HG03469 (cell line): ENCODE data around the gene CST8.

Experiments
- ATAC-seq: cut with Tn5 transposase; IDR thresholded peaks from one replicate; pipeline ENCODE4 v1.9.1; 2021; ENCODE audit warnings: mild to moderate bottlenecking, moderate library complexity, moderate number of reproducible peaks; ENCODE audit not compliant: unreplicated experiment

Gene CST8

DNA sequence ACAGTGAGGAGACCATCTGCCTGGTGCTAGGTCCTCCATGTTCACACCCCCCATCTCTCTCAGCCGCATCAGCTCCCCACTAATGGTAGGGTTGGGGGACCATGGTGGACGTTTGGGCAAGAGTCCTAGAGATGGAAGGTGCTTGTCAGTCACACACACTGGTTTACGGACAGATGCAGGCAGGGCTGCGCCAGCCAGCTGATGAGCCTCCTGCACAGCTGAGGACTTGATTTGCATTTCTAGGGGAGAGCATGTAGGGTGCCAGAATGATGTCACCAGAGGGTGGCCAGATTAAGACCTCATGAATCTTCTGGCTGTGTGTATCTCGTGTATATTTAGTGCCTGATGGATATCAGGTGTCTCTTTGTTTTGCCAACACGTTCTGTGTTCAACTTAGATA lies 28.6 kb downstream of the CST8 start:
- ATAC-seq: no peak

- ATAC-seq: no peak
These were observed 29.3 kb downstream of the CST8 start for GRCh38 chr20:23520185-23520584.

- no peak for ATAC-seq
These were observed 33.2 kb downstream of the CST8 start for GRCh38 chr20:23524146-23524545.

- ATAC-seq: no peak
These were observed 35.9 kb downstream of the CST8 start for GRCh38 chr20:23526850-23527249.

- ATAC-seq: no peak
These were observed 38.0 kb downstream of the CST8 start for GRCh38 chr20:23528867-23529431.

DNA sequence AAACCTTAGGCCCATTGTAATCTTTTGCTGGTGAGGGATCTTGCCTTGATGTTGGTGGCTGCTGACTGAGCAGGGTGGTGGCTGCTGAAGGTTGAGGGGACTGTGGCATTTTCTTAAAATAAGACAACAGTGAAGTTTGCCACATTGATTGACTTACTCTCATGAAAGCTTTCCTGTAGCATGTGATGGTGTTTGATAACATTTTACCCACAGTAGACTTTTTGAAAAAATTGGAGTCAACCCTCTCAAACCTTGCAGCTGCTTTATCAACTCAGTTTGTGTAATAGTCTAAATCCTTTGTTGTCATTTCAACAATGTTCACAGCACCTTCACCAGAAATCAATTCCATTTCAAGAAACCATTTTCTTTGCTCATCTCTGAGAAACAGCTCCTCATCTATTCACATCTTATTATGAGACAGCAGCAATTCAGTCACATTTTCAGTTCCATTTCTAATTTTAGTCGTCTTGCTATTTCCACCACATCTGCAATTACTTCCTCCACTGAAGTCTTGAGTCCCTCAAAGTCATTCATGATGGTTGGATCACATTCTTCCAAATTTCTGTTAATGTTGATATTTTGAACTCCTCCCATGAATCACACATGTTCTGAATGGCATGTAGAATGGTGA lies 40.1 kb downstream of the CST8 start:
- ATAC-seq: peak; percentile 62

DNA sequence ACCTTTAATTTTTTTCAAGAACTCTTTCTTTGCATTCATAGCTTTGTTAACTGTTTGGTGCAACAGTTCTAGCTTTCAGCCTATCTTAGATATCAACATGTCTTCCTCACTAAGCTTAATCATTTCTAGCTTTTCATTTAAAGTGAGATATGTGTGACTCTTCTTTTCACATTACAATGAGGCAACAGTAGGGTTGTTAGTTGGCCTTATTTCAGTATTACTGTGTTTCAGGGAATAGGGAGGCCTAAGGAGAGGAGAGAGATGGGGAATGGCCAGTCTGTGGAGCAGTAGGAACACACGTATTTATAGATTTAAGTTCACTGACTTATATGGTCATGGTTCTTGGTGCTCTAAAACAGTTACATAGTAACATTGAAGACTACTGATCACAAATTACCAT lies 41.6 kb downstream of the CST8 start:
- no peak for ATAC-seq

- no peak for ATAC-seq
These were observed 42.2 kb downstream of the CST8 start for GRCh38 chr20:23533161-23533560.

DNA sequence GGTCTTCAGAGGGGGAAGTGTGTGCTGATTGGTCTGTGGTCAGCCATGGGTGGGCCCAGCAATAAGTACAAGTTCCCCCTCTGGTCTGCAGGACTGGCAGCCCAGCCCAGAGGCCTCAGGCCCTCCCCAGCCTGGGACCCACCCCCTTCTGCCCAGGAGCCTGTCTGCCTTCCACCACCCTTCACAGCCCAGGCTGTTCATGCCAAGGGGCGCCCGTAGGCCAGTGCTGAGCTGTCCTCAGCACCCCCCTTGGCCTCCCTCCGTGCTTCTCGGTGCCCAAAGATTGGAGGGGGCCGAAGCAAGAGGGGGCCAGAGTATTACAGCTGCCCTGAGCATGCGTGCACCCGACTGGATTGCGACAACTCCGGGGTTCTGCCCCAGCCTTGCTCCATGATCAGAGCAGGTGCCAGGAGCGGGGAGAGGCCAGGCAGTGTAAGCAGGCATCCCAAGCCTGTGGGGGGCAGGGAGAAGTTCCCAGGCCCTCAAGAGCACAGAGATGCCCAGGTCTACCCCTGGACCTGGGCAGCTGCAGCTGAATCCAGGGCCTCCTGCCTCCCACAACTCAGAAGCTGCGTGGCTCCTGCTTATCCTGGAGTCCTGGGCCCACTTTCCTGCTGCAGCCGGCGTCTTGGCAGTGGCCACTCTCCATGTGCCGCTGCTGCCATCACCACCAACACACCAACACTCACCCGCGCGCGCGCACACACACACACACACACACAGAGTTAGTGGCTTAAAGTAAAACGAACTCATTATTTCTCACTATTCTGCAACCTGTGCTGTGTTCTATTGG lies 44.1 kb downstream of the CST8 start:
- ATAC-seq: no peak

DNA sequence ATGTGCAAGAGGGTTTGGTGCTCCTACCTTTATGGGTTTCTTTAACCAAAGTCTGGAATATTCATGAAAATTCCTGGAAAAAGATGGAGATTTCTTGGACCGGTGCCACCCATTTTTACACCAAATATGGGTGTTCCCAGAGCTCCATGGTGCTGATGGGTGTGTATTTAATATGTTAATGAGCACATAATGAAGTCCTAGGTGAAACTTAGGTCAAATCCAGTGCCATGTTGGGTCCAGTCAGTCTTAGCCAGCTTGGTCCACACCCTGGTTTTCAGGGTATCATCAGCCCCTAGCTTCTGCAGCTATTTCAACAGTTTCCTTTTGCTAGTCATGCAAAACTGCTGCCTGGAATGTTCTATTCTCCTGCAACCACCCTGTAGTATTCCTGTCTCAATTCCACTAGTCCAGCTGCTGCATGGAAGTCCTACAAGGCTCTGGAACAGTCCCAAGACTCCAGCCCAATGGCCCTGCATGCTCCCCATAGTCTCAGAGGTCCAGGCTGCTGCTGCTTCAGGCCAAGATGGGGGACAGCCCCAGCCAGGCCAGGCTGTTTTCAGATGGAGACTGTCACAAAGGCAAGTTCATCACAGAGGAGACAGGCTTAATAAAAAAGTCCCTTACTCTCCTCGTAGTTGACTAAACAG lies 45.5 kb downstream of the CST8 start:
- no peak for ATAC-seq

- ATAC-seq: no peak
These were observed 46.1 kb downstream of the CST8 start for GRCh38 chr20:23537030-23537429.

GRCh38 chr20:23540624-23541023 lies 49.7 kb downstream of the CST8 start:
- ATAC-seq: no peak

- no peak for ATAC-seq
These were observed 50.4 kb downstream of the CST8 start for GRCh38 chr20:23541330-23541729.

GRCh38 chr20:23541776-23542175 lies 50.9 kb downstream of the CST8 start:
- no peak for ATAC-seq

DNA sequence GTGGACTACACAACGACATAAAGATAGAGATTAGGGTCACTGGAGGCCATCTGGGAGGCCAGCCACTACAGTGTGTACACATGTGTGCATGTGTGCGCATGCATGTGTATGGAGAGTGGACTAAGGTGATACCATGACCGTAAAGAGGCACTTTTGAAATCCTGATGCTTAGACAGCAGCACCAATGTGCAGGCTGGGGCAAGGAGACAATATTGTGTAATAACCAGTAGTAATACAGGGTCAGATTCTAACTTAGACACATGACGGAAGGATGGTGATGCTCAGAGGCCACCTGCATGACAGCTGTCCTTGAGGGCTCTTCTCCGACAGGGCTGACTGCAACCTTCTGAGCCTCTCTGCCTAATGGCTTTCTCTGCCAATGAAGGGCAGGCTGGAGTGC lies 51.9 kb downstream of the CST8 start:
- ATAC-seq: no peak

GRCh38 chr20:23544133-23544532 lies 53.2 kb downstream of the CST8 start:
- ATAC-seq: no peak
